ENCODE data around the gene PAGR1. TPM values are rescaled to one million over a fixed set of nuclear protein-coding genes. Genes with fewer than 3 reads are reported as not detected.

The PAGR1 gene
- total and polyA plus RNA-seq, 2 of the 13 experiments (the other 11 are each of a cell fraction or from before 2014, with no cell fraction given), result 9.8 to 66.4 TPM

DNA sequence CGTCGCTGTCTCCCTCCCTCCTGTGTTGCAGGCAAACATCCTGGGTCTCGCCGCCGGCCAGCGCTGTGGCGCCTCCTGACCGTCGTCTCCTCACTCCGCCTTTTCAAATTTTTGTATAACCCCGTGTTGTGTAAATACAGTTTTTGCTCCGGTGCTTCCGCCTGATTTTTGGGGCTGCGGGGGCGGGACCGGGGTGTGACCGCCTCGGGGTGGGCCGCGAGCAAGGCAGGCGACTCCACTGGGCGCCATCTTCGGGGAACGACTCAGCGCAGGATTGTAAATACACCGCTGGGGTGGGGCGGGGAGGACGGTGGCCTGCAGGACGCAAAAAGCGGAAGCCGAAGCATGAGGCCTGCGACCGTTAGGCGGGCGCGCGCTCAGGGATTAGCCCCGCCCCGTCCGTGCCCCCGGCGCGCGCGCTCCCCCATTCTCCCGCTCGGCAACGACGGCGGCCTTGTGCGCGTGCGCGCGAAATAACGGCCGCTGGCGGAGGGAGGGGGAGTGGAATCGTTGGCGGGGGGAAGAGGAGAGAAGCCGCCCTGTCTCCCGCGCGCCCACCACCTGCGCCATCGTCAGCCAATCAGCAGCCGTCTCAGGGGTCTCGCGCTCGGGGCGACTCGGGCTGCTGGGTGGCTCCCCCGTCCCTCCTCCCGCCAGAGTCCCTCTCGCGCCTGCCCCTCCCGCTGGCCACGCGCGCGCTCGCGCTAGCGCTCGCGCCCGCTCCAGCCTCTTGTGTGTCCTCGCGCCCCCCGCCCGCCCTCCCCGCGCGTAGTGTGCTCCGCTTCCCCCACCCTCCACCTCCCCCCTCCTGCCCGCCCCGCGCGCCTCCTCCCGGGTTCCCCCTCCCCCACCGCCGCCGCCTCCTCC lies 10.5 kb upstream of the PAGR1 start (continued):
- TF ChIP-seq ZNF142 (CRISPR knock-in tag; IDR thresholded peaks at IDR 0.05) (peak; percentile 78), ZSCAN22 (CRISPR knock-in tag; IDR thresholded peaks at IDR 0.05) (no peak), GPN1 (CRISPR knock-in tag; IDR thresholded peaks at IDR 0.05; ENCODE audit: borderline replicate concordance) (0 out of 2 replicates have a peak, but pooled peaks have one; percentile 38), ZNF282 (IDR thresholded peaks at IDR 0.05; ENCODE audit: partially characterized antibody) (no peak), ZNF841 (CRISPR knock-in tag; IDR thresholded peaks at IDR 0.05; ENCODE audit: borderline replicate concordance) (peak; percentile 82; the same call in 1 of the 2 replicates), MTA1 (CRISPR knock-in tag; IDR thresholded peaks at IDR 0.05; ENCODE audit: borderline replicate concordance) (peak; percentile 76), PCBP1 (IDR thresholded peaks at IDR 0.05; ENCODE audit: borderline replicate concordance, low read depth, low read length) (no peak; the same call in 1 of the 2 replicates), HNRNPUL1 (IDR thresholded peaks at IDR 0.05; ENCODE audit: low read depth, low read length) (peak; percentile 77; the same call in 1 of the 2 replicates), ZNF850 (CRISPR knock-in tag; conservative IDR thresholded peaks at IDR 0.05) (0 out of 2 replicates have a peak, but pooled peaks have one; percentile 51)
- TF ChIP-seq, protein P1, sequence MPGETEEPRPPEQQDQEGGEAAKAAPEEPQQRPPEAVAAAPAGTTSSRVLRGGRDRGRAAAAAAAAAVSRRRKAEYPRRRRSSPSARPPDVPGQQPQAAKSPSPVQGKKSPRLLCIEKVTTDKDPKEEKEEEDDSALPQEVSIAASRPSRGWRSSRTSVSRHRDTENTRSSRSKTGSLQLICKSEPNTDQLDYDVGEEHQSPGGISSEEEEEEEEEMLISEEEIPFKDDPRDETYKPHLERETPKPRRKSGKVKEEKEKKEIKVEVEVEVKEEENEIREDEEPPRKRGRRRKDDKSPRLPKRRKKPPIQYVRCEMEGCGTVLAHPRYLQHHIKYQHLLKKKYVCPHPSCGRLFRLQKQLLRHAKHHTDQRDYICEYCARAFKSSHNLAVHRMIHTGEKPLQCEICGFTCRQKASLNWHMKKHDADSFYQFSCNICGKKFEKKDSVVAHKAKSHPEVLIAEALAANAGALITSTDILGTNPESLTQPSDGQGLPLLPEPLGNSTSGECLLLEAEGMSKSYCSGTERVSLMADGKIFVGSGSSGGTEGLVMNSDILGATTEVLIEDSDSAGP (CRISPR knock-in tag; IDR thresholded peaks at IDR 0.05; ENCODE audit: borderline replicate concordance), result peak; percentile 97
- TF ChIP-seq, protein P2, sequence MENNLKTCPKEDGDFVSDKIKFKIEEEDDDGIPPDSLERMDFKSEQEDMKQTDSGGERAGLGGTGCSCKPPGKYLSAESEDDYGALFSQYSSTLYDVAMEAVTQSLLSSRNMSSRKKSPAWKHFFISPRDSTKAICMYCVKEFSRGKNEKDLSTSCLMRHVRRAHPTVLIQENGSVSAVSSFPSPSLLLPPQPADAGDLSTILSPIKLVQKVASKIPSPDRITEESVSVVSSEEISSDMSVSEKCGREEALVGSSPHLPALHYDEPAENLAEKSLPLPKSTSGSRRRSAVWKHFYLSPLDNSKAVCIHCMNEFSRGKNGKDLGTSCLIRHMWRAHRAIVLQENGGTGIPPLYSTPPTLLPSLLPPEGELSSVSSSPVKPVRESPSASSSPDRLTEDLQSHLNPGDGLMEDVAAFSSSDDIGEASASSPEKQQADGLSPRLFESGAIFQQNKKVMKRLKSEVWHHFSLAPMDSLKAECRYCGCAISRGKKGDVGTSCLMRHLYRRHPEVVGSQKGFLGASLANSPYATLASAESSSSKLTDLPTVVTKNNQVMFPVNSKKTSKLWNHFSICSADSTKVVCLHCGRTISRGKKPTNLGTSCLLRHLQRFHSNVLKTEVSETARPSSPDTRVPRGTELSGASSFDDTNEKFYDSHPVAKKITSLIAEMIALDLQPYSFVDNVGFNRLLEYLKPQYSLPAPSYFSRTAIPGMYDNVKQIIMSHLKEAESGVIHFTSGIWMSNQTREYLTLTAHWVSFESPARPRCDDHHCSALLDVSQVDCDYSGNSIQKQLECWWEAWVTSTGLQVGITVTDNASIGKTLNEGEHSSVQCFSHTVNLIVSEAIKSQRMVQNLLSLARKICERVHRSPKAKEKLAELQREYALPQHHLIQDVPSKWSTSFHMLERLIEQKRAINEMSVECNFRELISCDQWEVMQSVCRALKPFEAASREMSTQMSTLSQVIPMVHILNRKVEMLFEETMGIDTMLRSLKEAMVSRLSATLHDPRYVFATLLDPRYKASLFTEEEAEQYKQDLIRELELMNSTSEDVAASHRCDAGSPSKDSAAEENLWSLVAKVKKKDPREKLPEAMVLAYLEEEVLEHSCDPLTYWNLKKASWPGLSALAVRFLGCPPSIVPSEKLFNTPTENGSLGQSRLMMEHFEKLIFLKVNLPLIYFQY (CRISPR knock-in tag; IDR thresholded peaks at IDR 0.05; ENCODE audit: borderline replicate concordance), result peak; percentile 79; the same call in 1 of the 2 replicates

Data from HepG2 (cell line).